Osteocyte (in vitro differentiated cells): ENCODE measurements around the gene SLC35F3. TPM values are rescaled to one million over a fixed set of nuclear protein-coding genes. Genes with fewer than 3 reads are reported as not detected.

ENCODE experiments used
- DNase-seq: peaks from one replicate; pipeline ENCODE4 v3.0.0; 2021; ENCODE audit warnings: mixed read lengths; ENCODE audit not compliant: unreplicated experiment; ENCODE audit errors: extremely low spot score
- H3K27ac Mint-ChIP-seq: one replicate; pipeline ENCODE4 v1.8.0; 2021; ENCODE audit warnings: mild to moderate bottlenecking, mixed read lengths; ENCODE audit not compliant: unreplicated experiment
- H3K27me3 Mint-ChIP-seq: one replicate; pipeline ENCODE4 v1.8.0; 2021; ENCODE audit warnings: mixed read lengths; ENCODE audit not compliant: unreplicated experiment
- H3K36me3 Mint-ChIP-seq: one replicate; pipeline ENCODE4 v1.8.0; 2021; ENCODE audit warnings: mixed read lengths; ENCODE audit not compliant: unreplicated experiment
- H3K4me1 Mint-ChIP-seq: one replicate; pipeline ENCODE4 v1.8.0; 2021; ENCODE audit warnings: mixed read lengths; ENCODE audit not compliant: unreplicated experiment
- H3K4me3 Mint-ChIP-seq: one replicate; pipeline ENCODE4 v1.8.0; 2021; ENCODE audit warnings: mild to moderate bottlenecking, moderate library complexity, mixed read lengths; ENCODE audit not compliant: unreplicated experiment
- H3K9me3 Mint-ChIP-seq: one replicate; pipeline ENCODE4 v1.8.0; 2021; ENCODE audit warnings: mixed read lengths; ENCODE audit not compliant: unreplicated experiment
- total RNA-seq: library from RNA; stranded (reverse); gene quantifications from 2 replicates; pipeline ENCODE4 v1.2.1, GENCODE V29; 2021
- TF ChIP-seq, protein P1 (sequence below): fragments of 200-600 bp; sonication (generic); IDR thresholded peaks from 2 replicates; pipeline ENCODE4 v1.5.0; 2021; ENCODE audit warnings: antibody characterized with exemption, mild to moderate bottlenecking, moderate library complexity

SLC35F3 gene
- total RNA-seq, 1 donor from 2014 or later, result not detected

DNA sequence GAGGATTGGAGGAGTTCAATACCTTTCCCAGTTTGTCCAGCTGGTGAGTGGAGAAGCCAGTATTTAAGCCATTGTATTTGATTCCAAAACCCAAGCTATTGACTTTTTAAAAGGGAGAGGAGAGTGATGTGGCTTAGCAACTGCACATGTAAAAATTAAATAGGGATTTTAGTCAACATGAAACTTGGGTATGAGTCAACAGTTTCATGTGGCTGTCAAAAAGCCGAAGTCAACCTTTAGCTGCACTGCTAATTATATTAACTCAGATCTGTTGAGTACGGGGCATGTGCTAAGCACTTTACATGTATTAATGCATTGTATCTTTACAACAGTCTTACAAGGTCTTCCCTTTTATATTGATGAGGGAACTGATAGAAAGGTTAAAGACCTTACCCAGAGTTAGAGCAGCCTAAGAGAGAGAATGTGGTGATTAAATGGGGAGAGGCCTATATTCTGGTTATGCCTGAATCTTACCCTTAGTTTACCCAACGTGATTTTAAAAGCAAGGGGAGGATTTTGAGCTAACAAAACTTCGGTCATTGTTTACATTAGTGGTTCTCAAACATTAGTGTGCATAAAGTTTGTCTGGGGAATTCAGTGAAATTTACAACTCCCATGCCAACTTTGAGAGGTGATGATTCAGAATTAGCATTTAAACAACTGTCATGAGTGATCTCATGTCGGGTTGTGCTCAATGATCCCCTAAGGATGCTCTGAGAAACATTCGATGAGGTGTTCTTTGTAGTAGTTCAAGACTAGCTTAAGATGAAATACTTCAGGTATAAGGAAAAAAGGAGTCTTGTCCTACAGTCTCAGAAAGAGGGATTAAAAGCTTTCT is 6.9 kb upstream of the SLC35F3 start:
- no peak overlapping the region for H3K4me3 Mint-ChIP-seq
- TF ChIP-seq, protein P1, sequence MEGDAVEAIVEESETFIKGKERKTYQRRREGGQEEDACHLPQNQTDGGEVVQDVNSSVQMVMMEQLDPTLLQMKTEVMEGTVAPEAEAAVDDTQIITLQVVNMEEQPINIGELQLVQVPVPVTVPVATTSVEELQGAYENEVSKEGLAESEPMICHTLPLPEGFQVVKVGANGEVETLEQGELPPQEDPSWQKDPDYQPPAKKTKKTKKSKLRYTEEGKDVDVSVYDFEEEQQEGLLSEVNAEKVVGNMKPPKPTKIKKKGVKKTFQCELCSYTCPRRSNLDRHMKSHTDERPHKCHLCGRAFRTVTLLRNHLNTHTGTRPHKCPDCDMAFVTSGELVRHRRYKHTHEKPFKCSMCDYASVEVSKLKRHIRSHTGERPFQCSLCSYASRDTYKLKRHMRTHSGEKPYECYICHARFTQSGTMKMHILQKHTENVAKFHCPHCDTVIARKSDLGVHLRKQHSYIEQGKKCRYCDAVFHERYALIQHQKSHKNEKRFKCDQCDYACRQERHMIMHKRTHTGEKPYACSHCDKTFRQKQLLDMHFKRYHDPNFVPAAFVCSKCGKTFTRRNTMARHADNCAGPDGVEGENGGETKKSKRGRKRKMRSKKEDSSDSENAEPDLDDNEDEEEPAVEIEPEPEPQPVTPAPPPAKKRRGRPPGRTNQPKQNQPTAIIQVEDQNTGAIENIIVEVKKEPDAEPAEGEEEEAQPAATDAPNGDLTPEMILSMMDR, result no peak
- H3K9me3 Mint-ChIP-seq, result no peaks in the 10 kb centered on the region
- no peaks in the 10 kb centered on the region for H3K36me3 Mint-ChIP-seq
- no peak overlapping the region for H3K27ac Mint-ChIP-seq
- H3K4me1 Mint-ChIP-seq, result no peaks in the 10 kb centered on the region
- peaks cover 15% of the 10 kb centered on the region for H3K27me3 Mint-ChIP-seq
- DNase-seq, result no peak

DNA sequence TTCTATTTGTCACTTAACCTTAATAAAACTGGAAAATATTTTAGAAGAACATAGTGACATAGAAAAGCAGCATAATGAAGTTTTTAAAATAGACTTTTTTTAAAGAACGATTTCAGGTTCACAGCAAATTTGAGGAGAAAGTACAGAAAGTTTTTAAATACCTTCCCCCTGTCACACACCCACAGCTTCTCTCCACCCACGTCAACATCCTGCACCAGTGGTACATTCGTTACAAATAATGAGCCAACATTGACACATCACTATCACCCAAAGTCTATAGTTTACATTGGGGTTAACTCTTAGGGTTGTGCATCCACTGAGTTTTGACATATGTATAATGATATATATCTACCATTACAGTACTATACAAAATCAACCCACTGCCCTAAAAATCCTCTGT is 3.0 kb upstream of the SLC35F3 start:
- Mint-ChIP-seq H3K36me3 (peaks cover 5% of the 10 kb centered on the region), H3K9me3 (no peaks in the 10 kb centered on the region), H3K4me3 (no peak overlapping the region), H3K27me3 (peaks cover 46% of the 10 kb centered on the region), H3K4me1 (peaks cover 8% of the 10 kb centered on the region), H3K27ac (no peak overlapping the region)
- DNase-seq, result no peak
- TF ChIP-seq, protein P1, result no peak

DNA sequence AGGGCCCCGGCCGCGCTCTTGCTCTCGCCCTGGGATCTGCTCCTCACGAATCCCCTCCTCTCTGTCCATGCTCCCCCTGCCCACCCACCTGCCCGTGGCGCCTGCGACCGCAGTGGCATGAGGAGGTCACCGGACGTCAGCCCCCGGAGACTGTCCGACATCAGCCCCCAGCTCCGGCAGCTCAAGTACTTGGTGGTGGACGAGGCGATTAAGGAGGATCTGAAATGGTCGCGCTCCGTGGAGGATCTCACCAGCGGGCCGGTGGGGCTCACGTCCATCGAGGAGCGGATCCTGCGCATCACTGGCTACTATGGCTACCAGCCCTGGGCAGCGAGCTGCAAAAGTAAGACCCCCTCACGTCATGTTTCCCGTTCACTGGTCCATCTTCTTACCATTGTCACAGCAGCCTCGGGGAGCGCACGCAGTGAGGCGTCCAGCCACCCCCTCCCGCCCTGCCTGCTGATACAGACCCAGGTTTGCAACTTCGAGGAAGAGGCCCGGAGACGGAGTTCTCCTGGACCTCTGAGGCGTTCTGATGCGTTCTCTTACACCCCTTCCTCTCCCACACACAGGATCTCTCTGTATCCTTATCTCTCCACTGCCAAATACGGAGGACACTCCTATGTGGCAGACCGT is 1.1 kb downstream of the SLC35F3 start:
- TF ChIP-seq, protein P1, result no peak
- Mint-ChIP-seq H3K36me3 (peaks cover 5% of the 10 kb centered on the region), H3K9me3 (no peaks in the 10 kb centered on the region), H3K4me3 (peak overlapping the region; percentile 34), H3K27me3 (peaks cover 51% of the 10 kb centered on the region), H3K4me1 (peaks cover 8% of the 10 kb centered on the region), H3K27ac (no peak overlapping the region)
- DNase-seq, result no peak

DNA sequence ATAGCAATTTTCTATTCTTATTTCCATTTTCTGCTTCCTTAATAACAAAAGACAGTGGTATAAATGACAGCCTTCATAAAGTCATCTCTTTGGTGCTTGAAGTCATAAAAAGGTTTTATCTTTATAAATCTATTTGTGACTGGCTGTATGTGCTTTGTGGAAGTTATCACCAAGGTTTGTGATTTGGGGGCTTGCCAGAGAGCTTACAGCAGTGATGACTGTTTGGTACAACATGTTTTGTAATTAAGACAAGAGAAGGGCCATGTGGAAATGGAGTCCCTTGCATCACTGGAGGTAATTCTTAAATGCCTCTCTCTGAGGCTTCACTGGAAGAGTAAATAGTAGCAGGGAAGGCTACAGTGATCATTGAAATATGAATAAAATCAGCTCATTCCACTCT is 2.7 kb downstream of the SLC35F3 start:
- no peak overlapping the region for H3K4me3 Mint-ChIP-seq
- no peak for DNase-seq
- H3K9me3 Mint-ChIP-seq, result peaks cover 5% of the 10 kb centered on the region
- H3K27me3 Mint-ChIP-seq, result peaks cover 44% of the 10 kb centered on the region
- TF ChIP-seq, protein P1, result no peak
- peaks cover 5% of the 10 kb centered on the region for H3K36me3 Mint-ChIP-seq
- H3K4me1 Mint-ChIP-seq, result peaks cover 8% of the 10 kb centered on the region
- H3K27ac Mint-ChIP-seq, result no peak overlapping the region

DNA sequence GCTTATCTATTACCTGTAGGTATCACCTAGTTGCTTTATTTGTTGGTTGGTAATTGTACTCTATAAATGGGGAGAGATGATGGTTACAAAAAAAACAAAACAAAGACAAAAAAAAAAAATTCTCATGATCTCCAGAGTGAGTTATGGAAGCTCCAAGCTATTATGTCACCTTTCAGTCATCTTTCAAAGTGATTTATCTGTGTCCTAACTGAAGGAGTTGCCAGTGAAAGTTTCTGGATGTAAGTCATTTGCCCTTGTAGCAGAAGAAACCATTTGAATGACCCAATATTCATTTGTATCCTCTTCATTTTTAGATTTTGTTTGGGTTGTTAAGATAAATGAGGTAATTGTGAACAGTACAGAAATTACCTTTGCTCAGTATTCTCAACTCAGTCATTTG is 3.6 kb downstream of the SLC35F3 start:
- H3K27ac Mint-ChIP-seq, result no peak overlapping the region
- H3K4me1 Mint-ChIP-seq, result peaks cover 8% of the 10 kb centered on the region
- DNase-seq, result no peak
- peaks cover 35% of the 10 kb centered on the region for H3K27me3 Mint-ChIP-seq
- H3K9me3 Mint-ChIP-seq, result peaks cover 9% of the 10 kb centered on the region
- peaks cover 5% of the 10 kb centered on the region for H3K36me3 Mint-ChIP-seq
- H3K4me3 Mint-ChIP-seq, result no peak overlapping the region
- TF ChIP-seq, protein P1, result no peak
